GM19463 (cell line): ENCODE results near the gene MPG.
"Not testable (repeated sequence)": the region's sequence is repeated elsewhere in the genome, so short reads cannot be mapped to it uniquely, and the experiment has no call there.

Source experiments
- ATAC-seq: cut with Tn5 transposase; IDR thresholded peaks from one replicate; pipeline ENCODE4 v1.9.1; 2021; ENCODE audit warnings: mild to moderate bottlenecking, moderate library complexity; ENCODE audit not compliant: unreplicated experiment

Gene MPG

GRCh38 chr16:77807-78443, at the start of gene MPG:
MPG (plus strand) TSS chr16:78225; CDS start chr16:78310, 85 bp downstream.
- ATAC-seq, result peak; percentile 82

- not testable (repeated sequence) for ATAC-seq
These were observed 47.4 kb upstream of the MPG start for GRCh38 chr16:30627-31026.

- ATAC-seq, result not testable (repeated sequence)
These were observed 44.7 kb upstream of the MPG start for GRCh38 chr16:33154-33876.

GRCh38 chr16:33877-34647, 44.0 kb upstream of the MPG start:
- ATAC-seq, result no peak

- ATAC-seq, result no peak
These were observed 43.4 kb upstream of the MPG start for GRCh38 chr16:34648-34987.

GRCh38 chr16:35011-35677, 42.9 kb upstream of the MPG start:
- no peak for ATAC-seq

GRCh38 chr16:35678-36305, 42.2 kb upstream of the MPG start:
- no peak for ATAC-seq

- ATAC-seq, result no peak
These were observed 41.6 kb upstream of the MPG start for GRCh38 chr16:36336-36984.

GRCh38 chr16:37511-37910, 40.5 kb upstream of the MPG start:
- ATAC-seq, result no peak

- ATAC-seq, result not testable (repeated sequence)
These were observed 39.8 kb upstream of the MPG start for GRCh38 chr16:38206-38605.

- ATAC-seq, result peak; percentile 82
These were observed 38.8 kb upstream of the MPG start for GRCh38 chr16:38941-39892.

GRCh38 chr16:41439-42068, 36.5 kb upstream of the MPG start:
- ATAC-seq, result no peak

GRCh38 chr16:42069-42457, 36.0 kb upstream of the MPG start:
- ATAC-seq, result no peak

- ATAC-seq, result no peak
These were observed 35.3 kb upstream of the MPG start for GRCh38 chr16:42691-43090.

- no peak for ATAC-seq
These were observed 34.7 kb upstream of the MPG start for GRCh38 chr16:43294-43693.

- no peak for ATAC-seq
These were observed 33.4 kb upstream of the MPG start for GRCh38 chr16:44655-45054.

- ATAC-seq, result no peak
These were observed 32.6 kb upstream of the MPG start for GRCh38 chr16:45454-45853.

- not testable (repeated sequence) for ATAC-seq
These were observed 31.5 kb upstream of the MPG start for GRCh38 chr16:46510-46909.

GRCh38 chr16:47234-47633, 30.8 kb upstream of the MPG start:
- no peak for ATAC-seq
